HG02610 (cell line): Measurements from ENCODE around the gene LRP1B.
"Not testable (repeated sequence)": the region's sequence is repeated elsewhere in the genome, so short reads cannot be mapped to it uniquely, and the experiment has no call there.

Source experiments
- ATAC-seq: cut with Tn5 transposase; IDR thresholded peaks from one replicate; pipeline ENCODE4 v1.9.1; 2021; ENCODE audit warnings: mild to moderate bottlenecking, moderate library complexity; ENCODE audit not compliant: unreplicated experiment

The LRP1B gene

DNA sequence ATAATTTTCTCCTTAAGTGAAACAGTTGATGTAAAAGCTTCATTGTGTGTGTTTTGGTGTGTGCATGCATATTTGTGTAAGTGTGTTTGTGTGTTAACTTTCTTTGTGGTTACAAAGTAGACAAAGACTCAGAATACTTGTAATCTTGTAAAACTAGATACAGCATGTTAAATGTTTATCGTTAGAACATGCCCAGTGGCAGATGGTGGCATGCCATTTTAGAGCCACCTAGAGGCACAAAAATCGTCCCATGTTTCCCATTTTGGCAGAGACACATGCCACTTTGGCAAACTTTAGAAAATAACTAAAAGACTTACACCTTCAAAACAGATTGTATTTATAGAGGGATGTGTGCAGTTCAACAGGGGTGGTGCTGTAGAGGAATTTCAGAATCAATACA lies 224.1 kb downstream of the LRP1B start:
- ATAC-seq: no peak

- ATAC-seq: no peak
These were observed 230.0 kb downstream of the LRP1B start for GRCh38 chr2:141900826-141901225.

- no peak for ATAC-seq
These were observed 231.1 kb downstream of the LRP1B start for GRCh38 chr2:141899740-141900139.

DNA sequence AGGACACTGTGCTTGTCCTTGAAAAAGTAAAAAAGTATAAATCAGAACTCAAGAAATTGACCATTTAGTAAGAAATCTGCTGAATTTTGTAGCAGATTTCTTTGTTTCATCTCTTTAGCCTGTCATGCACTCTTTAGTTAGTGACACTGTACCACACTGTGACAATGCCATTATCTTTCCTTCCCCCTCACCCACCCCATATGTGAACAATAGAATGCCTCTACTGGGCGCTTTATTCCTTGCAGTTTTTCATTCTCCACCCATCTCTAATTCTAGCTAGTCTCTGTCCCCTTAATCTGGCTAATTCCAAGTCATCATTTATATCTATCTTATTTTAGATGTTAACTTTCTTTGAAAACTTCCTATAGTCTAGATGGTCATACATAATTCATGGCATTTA lies 241.0 kb downstream of the LRP1B start:
- ATAC-seq: no peak

DNA sequence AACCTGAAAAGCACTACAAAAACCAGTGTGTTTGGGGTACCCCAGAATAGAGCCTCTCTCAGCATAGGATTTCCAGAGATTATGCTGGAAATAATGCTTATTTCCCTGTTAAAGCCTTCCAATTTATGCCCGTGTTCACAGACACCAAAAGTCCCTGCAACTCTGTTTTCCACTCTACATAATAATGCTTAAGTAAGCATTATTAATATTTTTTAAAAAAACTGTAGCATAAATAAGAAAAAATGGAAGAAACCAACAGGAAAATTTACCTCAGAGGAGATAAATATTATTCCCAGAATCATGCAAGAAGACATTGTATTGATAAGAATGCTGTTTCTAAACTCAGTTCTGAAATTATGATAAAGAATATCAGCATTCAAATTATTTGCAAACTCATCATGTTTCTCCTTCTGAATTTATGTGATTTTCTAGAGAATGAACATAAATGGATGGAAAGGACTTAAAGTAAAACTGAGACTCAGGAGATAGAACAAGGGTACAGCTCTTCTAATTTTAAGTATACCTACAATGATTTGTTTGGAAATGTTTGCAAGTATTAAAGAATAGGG lies 241.7 kb downstream of the LRP1B start:
- ATAC-seq: no peak

DNA sequence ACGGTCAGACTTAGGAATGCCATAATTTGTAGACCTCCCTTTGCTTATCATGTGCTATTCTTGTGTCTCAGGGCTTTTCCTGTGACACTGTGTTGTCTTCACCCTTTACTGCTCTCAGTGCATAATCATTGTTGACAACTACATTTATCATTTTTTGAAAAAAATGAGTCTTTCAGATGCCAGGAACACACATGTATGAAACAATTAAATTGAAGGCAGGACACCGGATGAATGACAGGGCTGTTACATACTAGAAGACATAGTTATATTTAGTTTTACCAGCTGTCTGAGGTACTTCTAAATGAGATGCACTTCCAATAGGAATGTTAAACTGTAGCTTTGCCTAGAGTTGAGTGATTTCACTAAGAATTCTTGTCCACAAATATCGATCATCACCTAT lies 243.5 kb downstream of the LRP1B start:
- ATAC-seq: no peak

GRCh38 chr2:141878016-141878415 lies 252.8 kb downstream of the LRP1B start:
- no peak for ATAC-seq

- no peak for ATAC-seq
These were observed 258.7 kb downstream of the LRP1B start for GRCh38 chr2:141871913-141872634.

DNA sequence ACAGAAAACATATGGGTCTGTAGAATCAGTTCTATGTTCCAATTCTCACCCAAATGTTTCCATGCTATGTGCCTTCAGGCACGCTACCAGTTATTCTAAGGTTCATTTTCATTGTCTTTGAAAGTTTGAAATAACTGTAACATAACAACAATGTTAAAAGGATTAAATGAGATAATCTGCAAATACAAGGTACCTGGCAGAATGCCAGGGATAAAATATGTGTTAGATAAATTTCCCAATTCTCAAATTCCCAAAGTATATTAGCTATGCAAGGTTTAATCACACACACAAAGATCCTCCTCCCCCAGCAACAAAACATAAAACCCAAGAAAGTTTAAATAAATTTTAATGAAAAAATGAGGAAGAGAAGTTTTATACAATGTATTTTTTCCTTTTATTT lies 261.2 kb downstream of the LRP1B start:
- no peak for ATAC-seq

DNA sequence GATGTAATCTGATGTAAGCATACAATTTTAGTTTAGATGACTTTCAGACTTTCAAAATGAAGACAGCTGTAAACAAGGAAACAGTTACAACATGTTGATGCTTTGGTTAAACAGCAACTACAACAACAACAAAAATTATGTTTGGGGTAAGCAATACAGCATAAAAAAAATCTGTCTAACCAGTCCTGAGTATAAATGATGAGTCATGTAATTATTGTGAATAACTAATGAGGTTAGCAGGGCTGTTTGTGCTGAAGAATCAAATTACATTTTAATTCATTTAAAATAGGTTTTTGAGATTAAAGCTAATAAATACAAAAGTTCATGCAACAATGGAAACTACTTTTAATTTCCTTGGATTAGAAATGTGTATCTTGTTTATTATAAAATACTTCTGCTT lies 266.9 kb downstream of the LRP1B start:
- no peak for ATAC-seq

DNA sequence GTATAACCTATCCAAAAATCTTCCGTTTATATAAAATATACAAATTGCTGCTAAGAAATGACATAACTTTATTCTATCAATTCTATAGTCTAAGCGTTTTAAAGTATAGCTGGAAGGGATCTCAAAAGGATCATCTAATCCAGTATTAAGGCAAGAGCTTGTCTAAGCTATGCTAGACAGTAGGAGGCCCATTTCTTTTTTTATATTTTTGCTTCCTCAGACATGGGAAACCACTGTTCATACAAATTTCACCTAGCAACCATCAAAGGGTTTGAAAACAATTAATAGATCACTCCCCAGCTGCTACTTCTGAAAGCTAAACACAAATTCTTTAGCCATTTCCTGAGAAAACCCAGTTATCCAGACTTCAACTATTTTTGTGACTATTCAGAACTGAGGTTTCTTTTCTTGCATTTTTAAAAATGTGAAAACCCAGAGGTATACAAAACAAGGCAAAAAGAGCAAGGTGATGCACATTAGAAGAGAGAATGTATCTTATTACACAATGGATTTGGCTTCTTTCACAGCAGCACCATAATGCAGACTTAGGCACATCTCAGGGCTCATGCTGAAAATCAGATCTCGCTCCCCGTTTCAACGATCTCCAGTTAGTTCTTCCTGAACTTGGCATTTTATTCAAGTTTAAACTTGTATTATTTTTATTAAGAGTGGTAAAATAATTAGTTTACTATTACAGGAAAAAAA lies 274.4 kb downstream of the LRP1B start:
- no peak for ATAC-seq

GRCh38 chr2:141848191-141848590 lies 282.6 kb downstream of the LRP1B start:
- ATAC-seq: no peak

DNA sequence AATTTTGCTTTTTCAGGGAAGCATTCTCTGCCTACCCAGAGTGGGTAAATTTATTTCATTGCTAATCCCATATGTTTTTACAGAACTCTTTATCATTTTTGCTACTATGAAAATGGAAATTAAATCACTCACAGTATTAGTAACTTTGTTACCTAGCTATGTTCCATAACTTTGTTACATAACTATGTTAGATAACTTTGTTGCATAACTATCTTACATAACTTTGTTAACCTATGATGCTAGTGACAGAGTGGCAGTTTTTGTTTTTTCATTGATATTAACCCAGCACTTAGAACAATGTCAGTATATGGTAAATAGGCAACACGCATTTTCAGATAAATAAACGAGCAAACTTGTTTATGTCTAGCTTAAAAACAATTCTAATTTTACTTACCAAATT lies 286.6 kb downstream of the LRP1B start:
- ATAC-seq: no peak

- ATAC-seq: no peak
These were observed 295.7 kb downstream of the LRP1B start for GRCh38 chr2:141835103-141835502.

GRCh38 chr2:141828761-141829160 lies 302.1 kb downstream of the LRP1B start:
- ATAC-seq: no peak

- no peak for ATAC-seq
These were observed 306.0 kb downstream of the LRP1B start for GRCh38 chr2:141824790-141825189.

GRCh38 chr2:141820893-141821292 lies 309.9 kb downstream of the LRP1B start:
- no peak for ATAC-seq

GRCh38 chr2:141815320-141815719 lies 315.5 kb downstream of the LRP1B start:
- not testable (repeated sequence) for ATAC-seq

GRCh38 chr2:141814150-141814549 lies 316.7 kb downstream of the LRP1B start:
- ATAC-seq: no peak

DNA sequence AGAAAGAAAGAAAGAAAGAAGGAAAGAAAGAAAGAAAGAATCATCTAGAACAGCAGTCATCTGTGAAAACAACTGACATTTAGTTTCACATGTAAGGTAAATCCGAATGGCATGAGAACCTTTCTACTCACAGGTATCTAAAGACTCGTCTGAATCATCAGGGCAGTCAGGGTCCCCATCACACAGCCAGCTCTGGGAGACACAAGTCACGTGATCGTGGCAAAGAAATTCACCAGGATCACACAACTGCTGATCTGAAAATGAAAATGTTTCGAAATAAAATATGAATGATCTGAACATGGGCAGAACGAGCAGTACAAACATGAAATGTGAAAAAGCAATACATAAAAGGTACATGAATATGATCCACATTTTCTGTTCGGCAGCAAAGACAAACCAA lies 320.7 kb downstream of the LRP1B start:
- no peak for ATAC-seq

- no peak for ATAC-seq
These were observed 324.7 kb downstream of the LRP1B start for GRCh38 chr2:141806090-141806489.

- ATAC-seq: no peak
These were observed 325.5 kb downstream of the LRP1B start for GRCh38 chr2:141805302-141805701.
